ENCODE data around the gene IFNL3.

IFNL3 gene

GRCh38 chr19:39200066-39200802 lies 44.6 kb downstream of the IFNL3 start:
- no peaks in the 10 kb centered on the region for H3K4me1 ChIP-seq (ENCODE audit: control insufficient read depth, low read length)
- H3K27ac ChIP-seq (ENCODE audit: low read depth, low read length), result no peak overlapping the region
- TF ChIP-seq EZH2phosphoT487 (IDR thresholded peaks at IDR 0.05; ENCODE audit: borderline replicate concordance, low read length) (no peak), CTCF (IDR thresholded peaks at IDR 0.05; ENCODE audit: low read depth, low read length, poor library complexity, severe bottlenecking) (no peak)
- H3K27me3 ChIP-seq (ENCODE audit: control insufficient read depth, low read length), result peaks cover 7% of the 10 kb centered on the region
- H3K79me2 ChIP-seq (ENCODE audit: control insufficient read depth, low read length), result no peaks in the 10 kb centered on the region
- H3K4me2 ChIP-seq (ENCODE audit: low read length), result no peak overlapping the region
- H3K9me3 ChIP-seq (ENCODE audit: control insufficient read depth, insufficient read depth, low read length), result no peaks in the 10 kb centered on the region
- H3K36me3 ChIP-seq (ENCODE audit: control insufficient read depth, low read length), result no peaks in the 10 kb centered on the region
- H4K20me1 ChIP-seq (ENCODE audit: control insufficient read depth, insufficient read depth, low read depth, low read length), result no peaks in the 10 kb centered on the region
- no peaks in the 10 kb centered on the region for H3K9me2 ChIP-seq (replicated peaks; ENCODE audit: control insufficient read depth, low read length)
- no peak overlapping the region for H3K4me3 ChIP-seq (ENCODE audit: low read length)
- H3F3A ChIP-seq (ENCODE audit: control insufficient read depth, insufficient read depth), result no peaks in the 10 kb centered on the region

GRCh38 chr19:39199025-39199424 lies 45.8 kb downstream of the IFNL3 start:
- Histone ChIP-seq H3K79me2 (ENCODE audit: control insufficient read depth, low read length) (no peaks in the 10 kb centered on the region), H3K9me2 (replicated peaks; ENCODE audit: control insufficient read depth, low read length) (no peaks in the 10 kb centered on the region), H3K36me3 (ENCODE audit: control insufficient read depth, low read length) (no peaks in the 10 kb centered on the region), H3F3A (ENCODE audit: control insufficient read depth, insufficient read depth) (no peaks in the 10 kb centered on the region), H3K27me3 (ENCODE audit: control insufficient read depth, low read length) (peaks cover 7% of the 10 kb centered on the region), H4K20me1 (ENCODE audit: control insufficient read depth, insufficient read depth, low read depth, low read length) (no peaks in the 10 kb centered on the region), H3K9me3 (ENCODE audit: control insufficient read depth, insufficient read depth, low read length) (no peaks in the 10 kb centered on the region), H3K27ac (ENCODE audit: low read depth, low read length) (no peak overlapping the region), H3K4me1 (ENCODE audit: control insufficient read depth, low read length) (no peaks in the 10 kb centered on the region), H3K4me3 (ENCODE audit: low read length) (no peak overlapping the region), H3K4me2 (ENCODE audit: low read length) (no peak overlapping the region)
- TF ChIP-seq EZH2phosphoT487 (IDR thresholded peaks at IDR 0.05; ENCODE audit: borderline replicate concordance, low read length) (no peak), CTCF (IDR thresholded peaks at IDR 0.05; ENCODE audit: low read depth, low read length, poor library complexity, severe bottlenecking) (no peak)

GRCh38 chr19:39197808-39198207 lies 47.0 kb downstream of the IFNL3 start:
- peaks cover 7% of the 10 kb centered on the region for H3K27me3 ChIP-seq (ENCODE audit: control insufficient read depth, low read length)
- no peak overlapping the region for H3K4me2 ChIP-seq (ENCODE audit: low read length)

More at GRCh38 chr19:39197808-39198207, 47.0 kb downstream of the IFNL3 start:
- Histone ChIP-seq H4K20me1 (ENCODE audit: control insufficient read depth, insufficient read depth, low read depth, low read length) (no peaks in the 10 kb centered on the region), H3K36me3 (ENCODE audit: control insufficient read depth, low read length) (no peaks in the 10 kb centered on the region), H3K9me3 (ENCODE audit: control insufficient read depth, insufficient read depth, low read length) (no peaks in the 10 kb centered on the region), H3K9me2 (replicated peaks; ENCODE audit: control insufficient read depth, low read length) (no peaks in the 10 kb centered on the region), H3K4me1 (ENCODE audit: control insufficient read depth, low read length) (no peaks in the 10 kb centered on the region), H3F3A (ENCODE audit: control insufficient read depth, insufficient read depth) (no peaks in the 10 kb centered on the region), H3K4me3 (ENCODE audit: low read length) (no peak overlapping the region), H3K79me2 (ENCODE audit: control insufficient read depth, low read length) (no peaks in the 10 kb centered on the region), H3K27ac (ENCODE audit: low read depth, low read length) (no peak overlapping the region)
- TF ChIP-seq EZH2phosphoT487 (IDR thresholded peaks at IDR 0.05; ENCODE audit: borderline replicate concordance, low read length), result no peak
- TF ChIP-seq CTCF (IDR thresholded peaks at IDR 0.05; ENCODE audit: low read depth, low read length, poor library complexity, severe bottlenecking), result no peak

All from DOHH2 (cell line).